Cardiac muscle cell (in vitro differentiated cells and primary cell): ENCODE data around the gene KCNJ4. TPM values are rescaled to one million over a fixed set of nuclear protein-coding genes. Genes with fewer than 3 reads are reported as not detected.
A peak's percentile ranks its signal among the peaks of the same experiment; 100 is the strongest.

ENCODE experiments used
- DNase-seq, 2 donors: peaks; one replicate each; pipeline versions ENCODE4 v3.0.0 to v3.0.0-alpha.2; 2010 to 2017; ENCODE audit warnings: low read depth in 1 of 2, low spot score in 1 of 2
- H3K27ac ChIP-seq: fragments of 200-600 bp; sonication (generic); 2 replicates; pipeline ENCODE4 v1.5.1; 2016
- H3K27me3 ChIP-seq: fragments of 200-600 bp; sonication (generic); 2 replicates; pipeline ENCODE4 v1.6.0; 2016; ENCODE audit warnings: control low read depth
- H3K36me3 ChIP-seq: fragments of 200-600 bp; sonication (generic); 2 replicates; pipeline ENCODE4 v1.5.1; 2016; ENCODE audit warnings: control low read depth
- H3K4me1 ChIP-seq: fragments of 200-600 bp; sonication (generic); 2 replicates; pipeline ENCODE4 v1.8.1; 2017; ENCODE audit warnings: low read depth, mild to moderate bottlenecking, mixed run types
- H3K4me3 ChIP-seq: fragments of 200-600 bp; sonication (generic); 2 replicates; pipeline ENCODE4 v1.5.1; 2016; ENCODE audit warnings: mild to moderate bottlenecking
- H3K9me3 ChIP-seq: fragments of 200-600 bp; sonication (generic); 2 replicates; pipeline ENCODE4 v1.5.1; 2017; ENCODE audit warnings: low read depth, mild to moderate bottlenecking, control low read depth
- polyA plus RNA-seq: library from polyadenylated mRNA; unstranded; fragments of >200 nt; fragmentation: Nextera tagmentation; extraction: Ambion mirVana; gene quantifications from 2 replicates; pipeline ENCODE4 v1.2.1, GENCODE V29; 2016
- total RNA-seq: library from RNA; depleted of rRNA; stranded (reverse); fragments of >200 nt; gene quantifications from 2 replicates; pipeline ENCODE4 v1.2.3, GENCODE V29; 2016
- TF ChIP-seq, protein P1 (sequence below): IDR thresholded peaks from 2 replicates; pipeline ENCODE4 v1.5.1; 2012; ENCODE audit warnings: low read depth, mild to moderate bottlenecking, low read length

The KCNJ4 gene
- total and polyA plus RNA-seq, 2 experiments from 2014 or later = 3.2 to 27.5 TPM

- peaks cover 9% of the 10 kb centered on the region for H3K4me1 ChIP-seq
- DNase-seq = peak in 1 of 2 donors; percentile 59
- H3K36me3 ChIP-seq = no peaks in the 10 kb centered on the region
- H3K27ac ChIP-seq = peak overlapping the region; percentile 73
- no peaks in the 10 kb centered on the region for H3K9me3 ChIP-seq
- TF ChIP-seq, protein P1, sequence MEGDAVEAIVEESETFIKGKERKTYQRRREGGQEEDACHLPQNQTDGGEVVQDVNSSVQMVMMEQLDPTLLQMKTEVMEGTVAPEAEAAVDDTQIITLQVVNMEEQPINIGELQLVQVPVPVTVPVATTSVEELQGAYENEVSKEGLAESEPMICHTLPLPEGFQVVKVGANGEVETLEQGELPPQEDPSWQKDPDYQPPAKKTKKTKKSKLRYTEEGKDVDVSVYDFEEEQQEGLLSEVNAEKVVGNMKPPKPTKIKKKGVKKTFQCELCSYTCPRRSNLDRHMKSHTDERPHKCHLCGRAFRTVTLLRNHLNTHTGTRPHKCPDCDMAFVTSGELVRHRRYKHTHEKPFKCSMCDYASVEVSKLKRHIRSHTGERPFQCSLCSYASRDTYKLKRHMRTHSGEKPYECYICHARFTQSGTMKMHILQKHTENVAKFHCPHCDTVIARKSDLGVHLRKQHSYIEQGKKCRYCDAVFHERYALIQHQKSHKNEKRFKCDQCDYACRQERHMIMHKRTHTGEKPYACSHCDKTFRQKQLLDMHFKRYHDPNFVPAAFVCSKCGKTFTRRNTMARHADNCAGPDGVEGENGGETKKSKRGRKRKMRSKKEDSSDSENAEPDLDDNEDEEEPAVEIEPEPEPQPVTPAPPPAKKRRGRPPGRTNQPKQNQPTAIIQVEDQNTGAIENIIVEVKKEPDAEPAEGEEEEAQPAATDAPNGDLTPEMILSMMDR = no peak
- no peaks in the 10 kb centered on the region for H3K27me3 ChIP-seq
- no peak overlapping the region for H3K4me3 ChIP-seq
Measured at GRCh38 chr22:38435965-38436364, 19.0 kb downstream of the KCNJ4 start.

- Histone ChIP-seq H3K27me3 (no peaks in the 10 kb centered on the region), H3K9me3 (no peaks in the 10 kb centered on the region), H3K27ac (no peak overlapping the region), H3K4me1 (peaks cover 9% of the 10 kb centered on the region), H3K4me3 (no peak overlapping the region), H3K36me3 (no peaks in the 10 kb centered on the region)
- TF ChIP-seq, protein P1 = no peak
- DNase-seq = no peak
Measured at GRCh38 chr22:38435010-38435409, 20.0 kb downstream of the KCNJ4 start.

GRCh38 chr22:38433871-38434270, 21.1 kb downstream of the KCNJ4 start:
- no peak overlapping the region for H3K4me3 ChIP-seq
- TF ChIP-seq, protein P1 = no peak
- no peaks in the 10 kb centered on the region for H3K27me3 ChIP-seq
- H3K27ac ChIP-seq = no peak overlapping the region
- H3K36me3 ChIP-seq = no peaks in the 10 kb centered on the region
- H3K9me3 ChIP-seq = no peaks in the 10 kb centered on the region
- H3K4me1 ChIP-seq = peaks cover 9% of the 10 kb centered on the region
- no peak for DNase-seq

DNA sequence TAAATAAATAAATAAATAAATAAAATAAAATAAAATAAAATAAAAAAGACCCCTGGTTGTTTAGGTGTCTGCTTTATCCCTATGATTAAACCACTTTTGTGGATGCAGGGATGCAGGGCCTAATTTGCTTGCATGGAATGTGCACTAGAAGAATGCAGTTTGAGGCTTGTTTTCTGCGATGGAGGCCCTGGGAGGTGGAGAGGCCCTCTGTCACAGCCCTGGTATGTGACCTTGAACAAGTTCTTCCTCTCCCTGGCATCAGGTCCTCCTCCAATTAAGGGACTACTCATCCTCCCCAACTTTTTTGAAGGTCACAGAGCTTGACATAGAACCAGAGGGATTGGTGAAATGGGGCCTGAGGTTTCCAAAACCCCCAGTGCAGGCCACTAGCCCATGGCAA, 22.7 kb downstream of the KCNJ4 start:
- no peaks in the 10 kb centered on the region for H3K36me3 ChIP-seq
- no peaks in the 10 kb centered on the region for H3K27me3 ChIP-seq
- no peak overlapping the region for H3K4me3 ChIP-seq
- H3K27ac ChIP-seq = no peak overlapping the region
- peaks cover 9% of the 10 kb centered on the region for H3K4me1 ChIP-seq
- no peak for DNase-seq
- TF ChIP-seq, protein P1 = no peak
- H3K9me3 ChIP-seq = no peaks in the 10 kb centered on the region

GRCh38 chr22:38431266-38432010, 23.6 kb downstream of the KCNJ4 start:
- Histone ChIP-seq H3K9me3 (no peaks in the 10 kb centered on the region), H3K27me3 (no peaks in the 10 kb centered on the region), H3K27ac (peak overlapping the region; percentile 53), H3K4me3 (no peak overlapping the region), H3K36me3 (no peaks in the 10 kb centered on the region), H3K4me1 (peaks cover 9% of the 10 kb centered on the region)
- DNase-seq = no peak
- TF ChIP-seq, protein P1 = no peak
